SK-N-SH (cell line): ENCODE data around the gene NUDT14. TPM values are rescaled to one million over a fixed set of nuclear protein-coding genes. Genes with fewer than 3 reads are reported as not detected.

ENCODE experiments used
- CTCF ChIA-PET: fragments of 300-600, 350-600 bp; formaldehyde crosslinking; extraction: SDS; loops from one replicate; lab custom pipeline; 2021; lab: Yijun Ruan, JAX
- POLR2A ChIA-PET: fragments of 350-600 bp; sonication (Branson Sonifier 250); formaldehyde crosslinking; extraction: SDS; loops from one replicate; lab custom pipeline; 2020; ENCODE audit warnings: antibody characterized with exemption, inconsistent platforms; lab: Yijun Ruan, JAX
- DNase-seq: peaks from one replicate; pipeline ENCODE4 v3.0.0; 2012
- H2AFZ ChIP-seq: fragments of 200-600 bp; sonication (generic); 2 replicates; pipeline ENCODE4 v1.8.1; 2016; ENCODE audit warnings: antibody characterized with exemption, mild to moderate bottlenecking, low read depth
- H3F3A ChIP-seq: fragments of 200-600 bp; sonication (generic); replicated peaks from 2 replicates; pipeline ENCODE3; 2016; ENCODE audit warnings: antibody characterized with exemption, mild to moderate bottlenecking; ENCODE audit not compliant: insufficient read depth
- H3K27ac ChIP-seq, 2 experiments: fragments of 200-500 bp in 1 of 2; fragments of 200-600 bp in 1 of 2; sonication (Bioruptor generic) in 1 of 2; sonication (generic), shearing (Covaris generic) in 1 of 2; 2 replicates each; pipeline versions ENCODE4 v1.5.1 to v1.6.1; 2014 to 2016; ENCODE audit warnings: low read depth in 2 of 2, inconsistent platforms in 1 of 2, low read length in 1 of 2, mild to moderate bottlenecking in 1 of 2, mixed read lengths in 1 of 2
- H3K27me3 ChIP-seq: fragments of 200-600 bp; sonication (generic), shearing (Covaris generic); 2 replicates; pipeline ENCODE4 v1.6.1; 2016; ENCODE audit warnings: mixed run types; ENCODE audit not compliant: insufficient read depth
- H3K36me3 ChIP-seq, 2 experiments: fragments of 200-500 bp in 1 of 2; fragments of 200-600 bp in 1 of 2; sonication (Bioruptor generic) in 1 of 2; sonication (generic) in 1 of 2; replicated peaks in 1 of 2; 2 replicates each; pipeline versions ENCODE3 to v1.5.1; 2014 to 2016; ENCODE audit warnings: low read length in 1 of 2, mild to moderate bottlenecking in 1 of 2; ENCODE audit not compliant: insufficient read depth in 2 of 2, control insufficient read depth in 1 of 2
- H3K4me1 ChIP-seq, 2 experiments: fragments of 200-500 bp in 1 of 2; fragments of 200-600 bp in 1 of 2; sonication (Bioruptor generic) in 1 of 2; sonication (generic), shearing (Covaris generic) in 1 of 2; 2 replicates each; pipeline versions ENCODE4 v1.5.1 to v1.6.1; 2014 to 2016; ENCODE audit warnings: low read depth in 1 of 2, low read length in 1 of 2, mixed run types in 1 of 2; ENCODE audit not compliant: insufficient read depth in 2 of 2, control insufficient read depth in 1 of 2
- H3K4me2 ChIP-seq: fragments of 200-600 bp; sonication (generic), shearing (Covaris generic); 2 replicates; pipeline ENCODE4 v1.6.1; 2017; ENCODE audit warnings: mixed run types
- H3K4me3 ChIP-seq, 2 experiments: fragments of 200-500 bp in 1 of 2; fragments of 200-600 bp in 1 of 2; sonication (Bioruptor generic) in 1 of 2; sonication (generic), shearing (Covaris generic) in 1 of 2; 2 replicates each; pipeline versions ENCODE4 v1.5.1 to v1.8.1; 2014 to 2016; ENCODE audit warnings: low read depth in 2 of 2, inconsistent platforms in 1 of 2, low read length in 1 of 2, mild to moderate bottlenecking in 1 of 2, mixed read lengths in 1 of 2, moderate library complexity in 1 of 2
- H3K79me2 ChIP-seq: fragments of 200-600 bp; sonication (generic); 2 replicates; pipeline ENCODE4 v1.8.1; 2017; ENCODE audit warnings: mild to moderate bottlenecking; ENCODE audit not compliant: insufficient read depth
- H3K9ac ChIP-seq: fragments of 200-600 bp; sonication (generic); 2 replicates; pipeline ENCODE4 v1.6.1; 2017; ENCODE audit warnings: mixed run types
- H3K9me2 ChIP-seq: fragments of 200-600 bp; sonication (generic); 2 replicates; pipeline ENCODE4 v1.6.1; 2017; ENCODE audit warnings: mixed run types
- H3K9me3 ChIP-seq: fragments of 200-600 bp; sonication (generic); 2 replicates; pipeline ENCODE4 v1.6.1; 2017; ENCODE audit warnings: mixed run types, mild to moderate bottlenecking, moderate library complexity
- H4K20me1 ChIP-seq: fragments of 200-600 bp; sonication (generic); 2 replicates; pipeline ENCODE4 v1.6.1; 2017; ENCODE audit warnings: mild to moderate bottlenecking, mixed run types; ENCODE audit not compliant: insufficient read depth
- CTCF ChIP-seq: fragments of 200-600 bp; sonication (generic); IDR thresholded peaks from 2 replicates; pipeline ENCODE4 v1.6.1; 2017; ENCODE audit warnings: antibody characterized with exemption, mild to moderate bottlenecking, moderate library complexity
- EP300 ChIP-seq, 2 experiments: IDR thresholded peaks; 2 replicates each; pipeline versions ENCODE4 v1.4.0 to v1.6.1; 2012; ENCODE audit warnings: borderline replicate concordance in 1 of 2, low read depth in 1 of 2, low read length in 1 of 2
- MEF2A ChIP-seq: IDR thresholded peaks from 2 replicates; pipeline ENCODE4 v1.4.0; 2012; ENCODE audit warnings: low read depth, borderline replicate concordance
- PBX3 ChIP-seq: IDR thresholded peaks from 2 replicates; pipeline ENCODE4; 2012
- RAD21 ChIP-seq: IDR thresholded peaks from 2 replicates; pipeline ENCODE4 v1.6.1; 2012; ENCODE audit warnings: mild to moderate bottlenecking, low read length
- RFX5 ChIP-seq: IDR thresholded peaks from 2 replicates; pipeline ENCODE4 v1.6.1; 2012; ENCODE audit warnings: mild to moderate bottlenecking, improper control_type of control experiment, low read length
- RXRA ChIP-seq: IDR thresholded peaks from 2 replicates; pipeline ENCODE4 v1.4.0; 2012; ENCODE audit warnings: low read depth, mild to moderate bottlenecking, borderline replicate concordance
- SMC3 ChIP-seq: IDR thresholded peaks from 2 replicates; pipeline ENCODE4 v1.6.1; 2012; ENCODE audit warnings: low read depth, low read length, improper control_type of control experiment
- TAF1 ChIP-seq: IDR thresholded peaks from 2 replicates; pipeline ENCODE4 v1.6.1; 2012; ENCODE audit warnings: low read depth, mild to moderate bottlenecking, low read length, moderate library complexity, borderline replicate concordance
- WGBS: methylation state at CpG from one replicate; pipeline ENCODE4 v1.1.6; 2017; ENCODE audit warnings: low lambda C conversion rate; 5-methylcytosine and 5-hydroxymethylcytosine counted together
- polyA plus RNA-seq, 3 experiments: library from polyadenylated mRNA; depleted of rRNA; stranded (reverse); fragments of >200 nt; gene quantifications; 2 replicates each; pipeline ENCODE4 v1.2.3, GENCODE V29; 2012

The NUDT14 gene
- polyA plus RNA-seq, 1 of the 3 experiments (the other 2 are of a cell fraction): 18.4 TPM

GRCh38 chr14:105201156-105201924 is 20.2 kb upstream of the NUDT14 start:
- Histone ChIP-seq H3K4me1 (peaks cover 0 to 59% of the 10 kb centered on the region in 2 experiments; a peak in 1 of 4 replicates), H3K36me3 (no peaks in the 10 kb centered on the region), H3K79me2 (no peaks in the 10 kb centered on the region), H4K20me1 (no peaks in the 10 kb centered on the region), H3F3A (no peaks in the 10 kb centered on the region), H3K9me2 (no peaks in the 10 kb centered on the region), H3K4me2 (no peak overlapping the region), H3K9me3 (no peaks in the 10 kb centered on the region), H3K4me3 (no peak overlapping the region), H3K27ac (no peak overlapping the region; a peak in 1 of 4 replicates), H2AFZ (no peak overlapping the region), H3K27me3 (no peaks in the 10 kb centered on the region), H3K9ac (no peak overlapping the region)
- POLR2A ChIA-PET: no interaction called here
- no peak for TF ChIP-seq TAF1
- TF ChIP-seq RAD21: peak; percentile 36; the same call in 1 of the 2 replicates
- TF ChIP-seq SMC3: peak; percentile 24; the same call in 1 of the 2 replicates
- no peak for TF ChIP-seq RFX5
- TF ChIP-seq PBX3: no peak
- no peak for TF ChIP-seq RXRA
- no peak for DNase-seq
- 77% methylated on average over 10 of the region's 28 CpGs for WGBS
- CTCF ChIA-PET: interaction anchor here (0.5 to 2.6 kb wide), 22 partner anchors 8 to 288 kb away, joined by 3 to 10 read pairs (median 4); partner anchors contain the start of gene BTBD6

GRCh38 chr14:105200641-105201040 is 19.5 kb upstream of the NUDT14 start:
- CTCF ChIA-PET: interaction anchor here (0.7 to 2.4 kb wide), 15 partner anchors 9 to 289 kb away, joined by 3 to 10 read pairs (median 6); partner anchors contain the start of gene BTBD6
- no peak for TF ChIP-seq MEF2A
- DNase-seq: no peak
- no peaks in the 10 kb centered on the region for H3F3A ChIP-seq
- POLR2A ChIA-PET: no interaction called here
- H3K27me3 ChIP-seq: no peaks in the 10 kb centered on the region
- no peak overlapping the region for H2AFZ ChIP-seq
- no peak overlapping the region for H3K4me3 ChIP-seq
- no peaks in the 10 kb centered on the region for H3K79me2 ChIP-seq
- no peak overlapping the region for H3K9ac ChIP-seq
- no peak overlapping the region for H3K4me2 ChIP-seq
- H3K9me2 ChIP-seq: no peaks in the 10 kb centered on the region
- peaks cover 0 to 53% of the 10 kb centered on the region in 2 experiments; a peak in 1 of 4 replicates for H3K4me1 ChIP-seq
- H3K27ac ChIP-seq: no peak overlapping the region
- H4K20me1 ChIP-seq: no peaks in the 10 kb centered on the region
- no peaks in the 10 kb centered on the region for H3K9me3 ChIP-seq
- 74% methylated on average over 14 of the region's 16 CpGs for WGBS
- no peaks in the 10 kb centered on the region for H3K36me3 ChIP-seq

GRCh38 chr14:105200074-105200473 is 19.0 kb upstream of the NUDT14 start:
- ChIA-PET CTCF (interaction anchor here (1.1 to 2.0 kb wide), 4 partner anchors 15 to 128 kb away, joined by 3 to 10 read pairs (median 4); partner anchors contain the start of gene BTBD6), POLR2A (interaction anchor here (0.6 kb wide), 1 partner anchor 34 kb away, joined by 3 read pairs; no protein-coding TSS in a partner anchor)
- Histone ChIP-seq H3K9me3 (no peaks in the 10 kb centered on the region), H3K4me1 (peaks cover 0 to 47% of the 10 kb centered on the region in 2 experiments; a peak in 1 of 4 replicates), H3K9ac (no peak overlapping the region), H3F3A (no peaks in the 10 kb centered on the region), H3K4me2 (no peak overlapping the region), H4K20me1 (no peaks in the 10 kb centered on the region), H3K27ac (no peak overlapping the region), H3K36me3 (no peaks in the 10 kb centered on the region), H2AFZ (no peak overlapping the region), H3K4me3 (no peak overlapping the region), H3K9me2 (no peaks in the 10 kb centered on the region), H3K27me3 (no peaks in the 10 kb centered on the region), H3K79me2 (no peaks in the 10 kb centered on the region)
- TF ChIP-seq CTCF: peak; percentile 26; the same call in 1 of the 2 replicates
- no peak for TF ChIP-seq EP300 (IDR thresholded peaks at IDR 0.05; ENCODE audit: borderline replicate concordance in 1 of 2, low read depth in 1 of 2, low read length in 1 of 2)
- 83% methylated on average over 7 of the region's 10 CpGs for WGBS
- no peak for DNase-seq
